Keratinocyte (primary cell): ENCODE data around the gene COX8A.

Experiments
- CTCF ChIP-seq, 3 experiments: IDR thresholded peaks in 1 of 3; conservative IDR thresholded peaks in 1 of 3; optimal IDR thresholded peaks in 1 of 3; 2 replicates in 2 of 3; 3 replicates in 1 of 3; pipeline versions ENCODE3 to v1.5.1; 2011; ENCODE audit warnings: low read length in 3 of 3, mild to moderate bottlenecking in 3 of 3, moderate library complexity in 2 of 3, control low read depth in 1 of 3, inconsistent platforms in 1 of 3; ENCODE audit not compliant: insufficient read depth in 2 of 3; ENCODE audit errors: extremely low read depth in 1 of 3
- EZH2 ChIP-seq: IDR thresholded peaks from one replicate; pipeline ENCODE4 v1.6.1; 2012; ENCODE audit warnings: inconsistent platforms, mild to moderate bottlenecking, low read length, moderate library complexity

GRCh38 chr11:64023712-64024710 lies 49.6 kb downstream of the COX8A start:
- TF ChIP-seq CTCF (optimal IDR thresholded peaks at IDR 0.05 in 1 of 3, IDR thresholded peaks at IDR 0.05 in 1 of 3, conservative IDR thresholded peaks at IDR 0.05 in 1 of 3; ENCODE audit: extremely low read depth in 1 of 3, insufficient read depth in 2 of 3, low read length in 3 of 3) (no peak), EZH2 (no peak)
